ENCODE data around the gene POGK. TPM values are rescaled to one million over a fixed set of nuclear protein-coding genes. Genes with fewer than 3 reads are reported as not detected.
A peak's percentile ranks its signal among the peaks of the same experiment; 100 is the strongest.

Gene POGK, protein sequence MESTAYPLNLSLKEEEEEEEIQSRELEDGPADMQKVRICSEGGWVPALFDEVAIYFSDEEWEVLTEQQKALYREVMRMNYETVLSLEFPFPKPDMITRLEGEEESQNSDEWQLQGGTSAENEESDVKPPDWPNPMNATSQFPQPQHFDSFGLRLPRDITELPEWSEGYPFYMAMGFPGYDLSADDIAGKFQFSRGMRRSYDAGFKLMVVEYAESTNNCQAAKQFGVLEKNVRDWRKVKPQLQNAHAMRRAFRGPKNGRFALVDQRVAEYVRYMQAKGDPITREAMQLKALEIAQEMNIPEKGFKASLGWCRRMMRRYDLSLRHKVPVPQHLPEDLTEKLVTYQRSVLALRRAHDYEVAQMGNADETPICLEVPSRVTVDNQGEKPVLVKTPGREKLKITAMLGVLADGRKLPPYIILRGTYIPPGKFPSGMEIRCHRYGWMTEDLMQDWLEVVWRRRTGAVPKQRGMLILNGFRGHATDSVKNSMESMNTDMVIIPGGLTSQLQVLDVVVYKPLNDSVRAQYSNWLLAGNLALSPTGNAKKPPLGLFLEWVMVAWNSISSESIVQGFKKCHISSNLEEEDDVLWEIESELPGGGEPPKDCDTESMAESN
- 18.5 and 28.8 TPM in 2 replicates for total RNA-seq (ENCODE audit: low replicate concordance)

DNA sequence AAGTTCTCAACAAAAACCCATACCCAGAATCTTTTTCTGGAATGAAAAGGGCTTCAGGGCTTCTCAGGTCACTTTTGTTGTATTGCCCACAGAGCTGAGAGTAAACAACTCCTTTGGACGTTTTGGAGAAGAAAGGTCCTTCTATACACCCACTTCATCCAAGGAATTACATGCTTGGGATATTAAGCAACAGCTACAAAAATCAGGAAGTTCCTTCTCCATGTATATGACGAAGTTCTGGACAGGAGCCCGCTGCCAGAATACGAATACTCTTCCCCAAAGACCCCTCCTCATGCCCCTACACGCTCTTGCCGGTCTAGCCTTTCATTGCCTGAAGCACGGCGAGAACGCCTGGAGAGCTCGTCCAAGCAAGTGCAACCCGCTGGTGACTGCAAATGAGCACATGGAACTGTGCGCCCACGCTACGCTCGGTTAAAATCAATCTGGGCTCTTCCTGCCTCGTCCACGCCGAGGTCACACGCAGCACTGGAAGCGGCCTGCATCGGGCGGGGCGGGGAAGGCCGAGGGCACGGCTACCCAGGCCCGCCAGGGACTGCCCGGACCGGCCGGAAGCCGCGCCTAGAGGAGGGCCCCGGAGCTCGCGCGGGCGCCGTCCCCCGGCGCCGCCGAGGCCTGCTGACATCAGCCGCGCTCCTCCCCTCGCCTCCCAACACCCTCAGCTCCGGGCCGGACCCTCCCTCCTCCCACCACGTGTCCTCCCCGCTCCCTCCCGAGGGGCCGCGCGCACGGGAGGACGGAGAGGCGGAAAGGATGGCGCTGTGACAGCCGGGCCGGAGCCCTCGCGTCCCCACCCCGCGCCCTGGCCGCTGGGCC lies at the start of gene POGK:
Gene POGK, plus strand, starts transcription at position 710 of the 834 bp plus-strand sequence. CDS start 1,482 bp downstream, outside the sequence.
- H3K4me3 ChIP-seq (ENCODE audit: low read depth, low read length), result peak within 1 kb of the TSS; percentile 77
- TF ChIP-seq, protein P1, sequence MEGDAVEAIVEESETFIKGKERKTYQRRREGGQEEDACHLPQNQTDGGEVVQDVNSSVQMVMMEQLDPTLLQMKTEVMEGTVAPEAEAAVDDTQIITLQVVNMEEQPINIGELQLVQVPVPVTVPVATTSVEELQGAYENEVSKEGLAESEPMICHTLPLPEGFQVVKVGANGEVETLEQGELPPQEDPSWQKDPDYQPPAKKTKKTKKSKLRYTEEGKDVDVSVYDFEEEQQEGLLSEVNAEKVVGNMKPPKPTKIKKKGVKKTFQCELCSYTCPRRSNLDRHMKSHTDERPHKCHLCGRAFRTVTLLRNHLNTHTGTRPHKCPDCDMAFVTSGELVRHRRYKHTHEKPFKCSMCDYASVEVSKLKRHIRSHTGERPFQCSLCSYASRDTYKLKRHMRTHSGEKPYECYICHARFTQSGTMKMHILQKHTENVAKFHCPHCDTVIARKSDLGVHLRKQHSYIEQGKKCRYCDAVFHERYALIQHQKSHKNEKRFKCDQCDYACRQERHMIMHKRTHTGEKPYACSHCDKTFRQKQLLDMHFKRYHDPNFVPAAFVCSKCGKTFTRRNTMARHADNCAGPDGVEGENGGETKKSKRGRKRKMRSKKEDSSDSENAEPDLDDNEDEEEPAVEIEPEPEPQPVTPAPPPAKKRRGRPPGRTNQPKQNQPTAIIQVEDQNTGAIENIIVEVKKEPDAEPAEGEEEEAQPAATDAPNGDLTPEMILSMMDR (IDR thresholded peaks at IDR 0.05; ENCODE audit: insufficient read depth, low read length), result no peak
- peak; percentile 85 for DNase-seq (ENCODE audit: low read depth)

DNA sequence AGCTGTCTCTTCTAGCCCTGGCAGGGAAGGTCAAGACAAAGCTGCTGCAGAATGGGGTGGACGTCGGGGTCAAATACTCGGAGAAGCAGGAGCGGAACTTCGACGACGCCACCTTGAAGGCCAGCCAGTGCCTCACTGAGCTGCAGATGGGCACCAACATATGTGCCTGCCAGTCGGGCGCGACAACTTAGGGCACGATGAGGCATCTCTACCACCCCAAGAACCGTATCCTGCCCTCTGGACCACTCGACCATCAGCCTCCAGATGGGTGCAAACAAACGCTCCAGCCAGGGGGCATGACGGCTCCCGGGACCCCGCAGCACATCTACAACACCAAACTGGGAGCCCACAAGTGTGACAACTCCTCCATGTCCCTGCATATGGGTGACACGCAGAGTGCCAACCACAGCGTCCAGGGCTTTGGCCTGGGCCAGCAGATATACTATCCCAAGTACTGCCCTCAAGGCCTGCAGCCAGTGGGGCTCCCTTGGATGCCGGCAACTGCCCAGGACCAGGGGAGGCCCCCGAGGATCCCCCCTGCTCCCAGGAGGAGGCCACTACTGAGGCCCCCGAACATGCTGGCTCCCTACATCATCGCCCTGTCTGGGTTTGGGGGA lies 42.5 kb upstream of the POGK start:
- TF ChIP-seq, protein P1 (IDR thresholded peaks at IDR 0.05; ENCODE audit: insufficient read depth, low read length), result no peak
- H3K4me3 ChIP-seq (ENCODE audit: low read depth, low read length), result no peak overlapping the region
- DNase-seq (ENCODE audit: low read depth), result no peak

DNA sequence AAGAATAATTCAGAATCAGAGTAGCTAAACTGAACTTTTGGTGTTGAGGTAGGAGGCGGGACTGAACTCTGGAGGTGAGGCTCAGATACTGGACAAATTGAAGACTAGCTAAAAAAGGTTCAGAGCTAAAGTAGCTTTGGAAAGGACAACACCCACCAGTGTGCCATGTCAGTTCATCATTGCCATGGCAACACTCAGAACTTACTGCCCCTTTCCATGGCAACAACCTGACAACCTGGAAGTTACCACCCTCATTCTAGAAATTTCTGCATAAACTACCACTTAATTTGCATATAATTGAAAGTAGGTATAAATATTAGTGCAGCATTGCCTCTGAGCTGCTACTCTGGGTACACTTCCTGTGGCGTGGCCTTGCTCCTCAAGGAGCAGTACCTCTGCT lies 30.3 kb upstream of the POGK start:
- no peak overlapping the region for H3K4me3 ChIP-seq (ENCODE audit: low read depth, low read length)
- no peak for DNase-seq (ENCODE audit: low read depth)
- TF ChIP-seq, protein P1 (IDR thresholded peaks at IDR 0.05; ENCODE audit: insufficient read depth, low read length), result no peak

DNA sequence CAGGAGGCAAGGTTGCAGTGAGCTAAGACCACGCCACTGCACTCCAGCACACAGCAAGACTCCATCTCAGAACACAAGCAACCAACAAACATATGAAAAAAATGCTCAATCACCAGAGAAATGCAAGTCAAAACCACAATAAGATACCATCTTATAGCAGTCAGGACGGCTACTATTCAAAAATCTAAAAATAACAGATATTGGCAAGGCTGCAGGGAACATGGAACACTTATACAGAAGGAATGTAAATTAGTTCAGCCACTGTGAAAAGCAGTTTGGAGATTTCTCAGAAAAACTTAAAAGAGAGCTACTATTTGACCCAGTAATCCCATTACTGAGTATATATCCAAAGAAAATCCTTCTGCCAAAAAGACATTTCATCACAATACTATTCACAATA lies 27.6 kb upstream of the POGK start:
- TF ChIP-seq, protein P1 (IDR thresholded peaks at IDR 0.05; ENCODE audit: insufficient read depth, low read length), result no peak
- no peak overlapping the region for H3K4me3 ChIP-seq (ENCODE audit: low read depth, low read length)
- DNase-seq (ENCODE audit: low read depth), result peak; percentile 27

DNA sequence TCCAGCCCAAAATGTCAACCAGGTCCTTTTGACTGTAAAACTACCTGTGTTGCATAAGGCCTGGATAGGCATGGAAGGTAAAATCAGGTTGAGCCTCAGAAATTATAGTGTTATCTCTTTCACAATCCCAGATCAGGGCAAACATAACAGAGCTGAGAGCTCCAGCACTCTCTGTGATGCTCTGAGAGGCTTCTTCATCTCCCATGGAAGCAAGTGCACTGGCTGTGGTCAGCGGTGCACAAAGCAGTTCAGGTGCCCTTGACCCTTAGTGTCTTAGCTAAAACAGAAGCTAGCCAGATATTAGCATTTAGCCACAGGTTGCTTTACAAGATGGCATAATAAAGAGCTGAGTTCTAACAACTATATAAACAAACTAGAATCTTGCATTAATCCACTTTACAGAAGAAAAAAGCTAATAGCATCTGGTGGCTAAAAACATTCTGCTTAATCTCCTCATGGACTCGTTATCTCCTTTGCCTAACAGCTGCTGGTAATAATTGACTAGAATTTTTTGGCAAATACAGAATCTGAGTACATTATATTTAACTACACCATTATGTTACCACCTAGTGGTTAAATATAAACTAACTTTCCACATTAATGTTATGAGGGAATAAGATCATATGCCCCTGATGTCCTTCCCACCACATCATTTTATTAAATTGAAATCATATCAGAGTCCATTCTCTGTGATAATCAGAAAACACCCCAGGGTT lies 25.6 kb upstream of the POGK start:
- TF ChIP-seq, protein P1 (IDR thresholded peaks at IDR 0.05; ENCODE audit: insufficient read depth, low read length), result peak; percentile 2
- DNase-seq (ENCODE audit: low read depth), result no peak
- H3K4me3 ChIP-seq (ENCODE audit: low read depth, low read length), result no peak overlapping the region

DNA sequence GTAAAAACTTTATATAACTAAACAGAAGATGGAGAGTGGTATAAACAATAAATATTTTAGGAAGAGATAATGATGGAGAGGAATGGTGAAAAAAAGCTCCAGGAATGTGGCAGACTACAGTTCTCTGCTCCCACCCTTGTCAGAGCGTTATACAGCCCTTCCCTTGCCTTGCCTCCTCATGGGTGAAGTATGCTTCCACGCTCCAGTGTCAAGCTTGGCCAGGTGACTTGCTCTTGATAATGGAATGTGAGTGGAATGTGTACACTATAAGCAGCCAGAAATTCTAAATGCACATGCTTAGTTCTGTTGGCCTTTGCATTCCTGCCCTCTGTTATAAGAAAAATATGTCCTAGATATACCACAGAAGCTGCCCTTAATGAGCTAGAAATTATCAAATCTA lies 24.7 kb upstream of the POGK start:
- TF ChIP-seq, protein P1 (IDR thresholded peaks at IDR 0.05; ENCODE audit: insufficient read depth, low read length), result no peak
- H3K4me3 ChIP-seq (ENCODE audit: low read depth, low read length), result no peak overlapping the region
- peak; percentile 41 for DNase-seq (ENCODE audit: low read depth)
